Measurements from ENCODE around the gene ICE2. TPM values are rescaled to one million over a fixed set of nuclear protein-coding genes. Genes with fewer than 3 reads are reported as not detected.
A peak's percentile ranks its signal among the peaks of the same experiment; 100 is the strongest.

Gene ICE2
- total and polyA plus RNA-seq, 12 donors: 6.3 to 33.4 (median 26.7) TPM

- intact Hi-C loops (cut with DNase I): no loop called here
- TF ChIP-seq CTCF (IDR thresholded peaks at IDR 0.05): no peak
- H3K36me3 ChIP-seq: peaks cover 0 to 5% (median 0%) of the 10 kb centered on the region in 9 donors
- H3K4me3 ChIP-seq: no peak overlapping the region
- H3K4me1 ChIP-seq: peaks cover 0 to 13% (median 5%) of the 10 kb centered on the region in 9 donors
- H3K27me3 ChIP-seq: no peaks in the 10 kb centered on the region
- 84 to 86% methylated on average over 6 of the region's 6 CpGs for WGBS, 2 donors
- DNase-seq (no peak), ATAC-seq (no peak)
- no peak overlapping the region for H3K27ac ChIP-seq
- H3K9me3 ChIP-seq: no peaks in the 10 kb centered on the region
These were observed 41.3 kb upstream of the ICE2 start for GRCh38 chr15:60520013-60520824.

- no peak for ATAC-seq
- H3K4me1 ChIP-seq: peaks cover 0 to 13% (median 3%) of the 10 kb centered on the region in 9 donors
These were observed 40.3 kb upstream of the ICE2 start for GRCh38 chr15:60519218-60519617.

GRCh38 chr15:60518511-60518910 lies 39.6 kb upstream of the ICE2 start:
- no peaks in the 10 kb centered on the region for H3K9me3 ChIP-seq
- H3K27me3 ChIP-seq: no peaks in the 10 kb centered on the region
- ATAC-seq (peak in 1 of 8 donors; percentile 30), DNase-seq (no peak)
- 74 to 86% methylated on average over 8 of the region's 8 CpGs for WGBS, 2 donors
- intact Hi-C loops (cut with DNase I): loop anchor here in 3 of 10 donors (10.0 kb wide), 3 partner anchors 56 to 1316 kb away; no protein-coding TSS in a partner anchor
- TF ChIP-seq CTCF (IDR thresholded peaks at IDR 0.05): no peak
- H3K4me3 ChIP-seq: no peak overlapping the region
- peaks cover 0 to 13% (median 3%) of the 10 kb centered on the region in 9 donors for H3K4me1 ChIP-seq
- H3K27ac ChIP-seq: no peak overlapping the region
- H3K36me3 ChIP-seq: peaks cover 0 to 18% (median 7%) of the 10 kb centered on the region in 9 donors

More at GRCh38 chr15:60519218-60519617, 40.3 kb upstream of the ICE2 start:
- Histone ChIP-seq H3K36me3 (peaks cover 0 to 11% (median under 1%) of the 10 kb centered on the region in 9 donors), H3K27ac (no peak overlapping the region), H3K9me3 (no peaks in the 10 kb centered on the region), H3K27me3 (no peaks in the 10 kb centered on the region), H3K4me3 (no peak overlapping the region)
- WGBS, 2 donors: 56 to 61% methylated on average over 1 of the region's 1 CpG
- no peak for TF ChIP-seq CTCF (IDR thresholded peaks at IDR 0.05)
- DNase-seq: no peak
- intact Hi-C loops (cut with DNase I): loop anchor here in 3 of 10 donors (10.0 kb wide), 3 partner anchors 56 to 1316 kb away; no protein-coding TSS in a partner anchor

GRCh38 chr15:60514261-60514881 lies 35.4 kb upstream of the ICE2 start:
- intact Hi-C loops (cut with DNase I): loop anchor here in 3 of 10 donors (5.0 to 10.0 kb wide), 4 partner anchors 60 to 1320 kb away; no protein-coding TSS in a partner anchor
- no peak for ATAC-seq
- Histone ChIP-seq H3K27ac (no peak overlapping the region), H3K4me1 (peaks cover 7 to 30% (median 16%) of the 10 kb centered on the region in 9 donors), H3K9me3 (no peaks in the 10 kb centered on the region), H3K36me3 (peaks cover 0 to 47% (median 16%) of the 10 kb centered on the region in 9 donors), H3K27me3 (no peaks in the 10 kb centered on the region), H3K4me3 (no peak overlapping the region)
- DNase-seq: no peak
- no peak for TF ChIP-seq CTCF (IDR thresholded peaks at IDR 0.05)
- 95 to 96% methylated on average over 12 of the region's 12 CpGs for WGBS, 2 donors

Measured in heart right ventricle (tissue), 16 donors.